ENCODE measurements around the gene HPN.

Gene HPN

GRCh38 chr19:35108730-35109129 lies 67.2 kb downstream of the HPN start:
- no peak for DNase-seq

- no peak for DNase-seq
Measured at GRCh38 chr19:35109395-35110112, 68.0 kb downstream of the HPN start.

- no peak for DNase-seq
Measured at GRCh38 chr19:35110974-35111373, 69.5 kb downstream of the HPN start.

- DNase-seq: no peak
Measured at GRCh38 chr19:35112995-35113688, 71.6 kb downstream of the HPN start.

- DNase-seq: peak; percentile 87
Measured at GRCh38 chr19:35114353-35115176, 73.0 kb downstream of the HPN start.

GRCh38 chr19:35115177-35115951 lies 73.8 kb downstream of the HPN start, which contains the start of gene FXYD3:
Gene FXYD3 (plus strand): TSS chr19:35115823. CDS start chr19:35119377, 3,554 bp downstream.
- peak; percentile 68 for DNase-seq
